CD4-positive, alpha-beta T cell treated with Interleukin-21 for 1 hour (primary cell): ENCODE data around the gene ANK3.

Experiments
- DNase-seq: peaks from one replicate; pipeline ENCODE4 v3.0.0-alpha.2; 2020

Gene ANK3

DNA sequence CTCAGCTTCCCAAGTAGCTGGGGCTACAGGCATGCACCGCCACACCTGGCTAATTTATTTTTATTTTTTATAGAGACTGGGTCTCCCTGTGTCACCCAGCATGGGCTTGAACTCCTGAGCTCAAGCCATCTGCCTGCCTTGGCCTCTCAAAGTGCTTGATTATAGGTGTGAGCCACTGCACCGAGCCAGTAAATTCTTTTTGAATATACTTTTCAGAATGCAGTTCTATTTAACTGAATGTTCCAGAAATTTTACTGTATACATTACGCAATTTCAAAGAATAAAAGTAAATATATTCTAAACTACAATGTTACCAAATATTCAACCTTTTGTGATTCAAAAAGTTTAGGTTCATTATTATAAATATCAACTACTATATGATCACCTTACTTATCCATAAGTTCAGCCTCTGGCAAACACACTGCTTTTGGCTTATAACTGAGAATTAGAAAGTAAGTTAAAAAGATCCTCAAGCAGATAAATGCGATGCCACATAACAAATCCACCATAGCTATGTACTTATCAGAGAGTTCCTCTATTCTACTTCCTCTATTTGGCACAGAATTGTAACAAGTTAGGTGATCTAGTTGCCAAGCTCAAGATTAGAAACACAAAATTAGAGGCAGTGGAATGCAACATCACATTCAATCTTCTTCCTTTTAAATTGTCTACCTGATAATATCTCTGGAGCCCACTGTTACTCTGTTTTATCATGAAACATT lies 118.2 kb downstream of the ANK3 start:
- no peak for DNase-seq

DNA sequence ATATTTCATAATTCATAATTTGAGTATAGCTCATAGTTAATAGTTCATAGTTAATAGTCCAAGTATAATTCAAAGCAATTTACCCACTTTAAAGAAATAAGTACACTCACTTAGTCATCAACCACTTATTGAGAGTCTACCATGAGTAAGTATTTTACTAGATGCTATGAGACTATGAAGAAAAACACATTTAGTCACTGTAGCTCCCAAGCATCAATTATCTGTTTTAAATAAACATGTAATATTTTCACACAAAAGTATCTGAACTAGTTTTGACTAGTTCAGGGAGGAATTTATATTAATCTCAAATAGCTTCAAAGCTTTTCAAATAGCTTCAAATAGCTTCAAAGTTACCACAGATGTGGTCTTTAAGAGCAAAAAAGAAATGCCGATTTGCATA lies 119.2 kb downstream of the ANK3 start:
- no peak for DNase-seq

DNA sequence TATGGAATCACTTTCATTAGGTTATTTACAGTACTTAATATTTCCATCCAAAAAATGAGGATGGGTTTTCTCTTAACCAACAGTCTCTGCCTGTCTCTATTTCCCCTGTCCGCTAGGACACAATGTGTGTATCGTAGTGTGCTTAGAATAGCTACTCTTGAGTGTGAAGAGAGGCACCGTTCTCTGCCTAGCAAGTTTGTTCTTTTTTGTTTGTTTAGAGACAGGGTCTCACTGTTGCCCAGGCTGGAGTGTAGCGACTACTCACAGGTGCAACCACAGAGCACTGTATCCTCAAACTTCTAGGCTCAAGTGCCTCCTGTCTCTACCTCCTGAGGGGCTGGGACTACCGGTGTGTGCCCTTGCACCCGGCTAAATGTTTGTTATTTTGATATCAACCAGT lies 121.9 kb downstream of the ANK3 start:
- DNase-seq, result no peak

DNA sequence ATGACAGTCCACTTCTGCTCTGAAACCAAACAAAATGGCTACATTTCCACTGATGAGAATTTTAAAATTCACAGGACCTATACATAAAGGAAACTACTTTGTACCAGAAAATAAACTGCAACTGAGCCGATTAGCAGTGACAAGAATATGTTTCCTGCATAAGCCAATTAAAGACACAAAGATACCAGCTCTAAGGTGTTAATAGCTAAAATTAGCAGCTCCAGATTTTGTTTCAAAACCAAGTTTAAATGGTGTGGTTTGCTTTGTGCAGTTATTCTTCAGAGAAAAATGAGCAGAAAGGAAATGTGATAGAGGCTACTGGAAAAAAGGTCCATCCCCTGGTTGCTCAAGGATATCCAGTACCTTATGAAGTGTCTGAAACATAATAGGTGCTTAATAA lies 123.2 kb downstream of the ANK3 start:
- no peak for DNase-seq

DNA sequence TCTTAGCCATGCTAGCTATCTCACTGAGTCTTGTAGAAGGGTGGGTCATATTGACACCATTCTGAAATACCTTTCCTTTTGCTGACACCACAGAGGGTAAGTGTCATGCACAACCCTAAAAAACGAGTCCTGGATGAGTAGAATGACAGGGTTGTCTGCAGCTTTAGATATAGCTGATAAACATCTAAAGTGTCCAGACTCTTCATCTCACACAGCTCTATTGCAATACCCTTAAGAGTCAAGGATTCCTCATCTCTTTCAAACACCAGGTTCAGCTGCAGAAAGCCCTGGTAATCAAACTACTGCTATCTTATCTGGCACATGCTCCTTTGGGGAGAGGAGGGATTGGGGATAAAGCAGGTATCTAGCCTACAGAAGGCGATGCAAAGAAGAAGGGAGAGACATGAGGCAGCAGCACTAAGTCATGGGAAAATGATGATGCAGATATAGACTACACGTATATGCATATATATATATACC lies 127.0 kb downstream of the ANK3 start:
- no peak for DNase-seq

DNA sequence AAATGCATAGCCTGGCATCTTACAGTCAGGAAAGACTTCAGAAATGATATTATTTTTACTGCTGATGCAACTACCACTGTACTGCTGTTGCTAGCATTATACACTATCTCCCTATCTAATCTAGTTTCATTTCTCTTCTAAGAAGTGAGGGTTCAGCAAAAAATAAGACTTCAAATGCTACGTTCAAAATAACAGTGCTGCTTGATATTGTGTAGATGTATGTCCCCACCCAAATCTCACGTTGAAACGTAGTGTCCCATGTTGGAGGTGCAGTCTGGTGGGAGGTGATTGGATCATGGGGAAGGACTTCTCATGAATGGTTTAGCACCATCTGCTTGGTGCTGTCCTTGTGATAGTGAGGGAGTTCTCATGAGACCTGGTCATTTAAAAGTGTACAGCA lies 129.4 kb downstream of the ANK3 start:
- no peak for DNase-seq

DNA sequence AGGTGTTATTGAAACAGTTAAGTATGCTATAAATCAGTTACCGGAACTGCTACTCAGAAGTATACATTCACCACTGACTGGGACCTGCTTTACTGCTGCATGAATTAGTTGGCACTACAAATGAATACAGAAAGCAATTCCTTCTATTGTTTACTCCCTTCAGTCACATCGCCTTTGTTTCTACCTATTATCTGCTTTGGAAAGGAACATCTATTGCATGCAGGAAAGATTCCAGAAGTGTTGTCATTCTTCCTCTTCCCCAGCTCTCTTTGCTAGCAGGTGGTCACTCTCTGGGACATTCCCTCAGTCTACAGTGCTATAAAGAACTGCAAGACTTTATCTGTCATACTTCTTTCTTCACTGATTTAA lies 131.3 kb downstream of the ANK3 start:
- DNase-seq, result no peak

DNA sequence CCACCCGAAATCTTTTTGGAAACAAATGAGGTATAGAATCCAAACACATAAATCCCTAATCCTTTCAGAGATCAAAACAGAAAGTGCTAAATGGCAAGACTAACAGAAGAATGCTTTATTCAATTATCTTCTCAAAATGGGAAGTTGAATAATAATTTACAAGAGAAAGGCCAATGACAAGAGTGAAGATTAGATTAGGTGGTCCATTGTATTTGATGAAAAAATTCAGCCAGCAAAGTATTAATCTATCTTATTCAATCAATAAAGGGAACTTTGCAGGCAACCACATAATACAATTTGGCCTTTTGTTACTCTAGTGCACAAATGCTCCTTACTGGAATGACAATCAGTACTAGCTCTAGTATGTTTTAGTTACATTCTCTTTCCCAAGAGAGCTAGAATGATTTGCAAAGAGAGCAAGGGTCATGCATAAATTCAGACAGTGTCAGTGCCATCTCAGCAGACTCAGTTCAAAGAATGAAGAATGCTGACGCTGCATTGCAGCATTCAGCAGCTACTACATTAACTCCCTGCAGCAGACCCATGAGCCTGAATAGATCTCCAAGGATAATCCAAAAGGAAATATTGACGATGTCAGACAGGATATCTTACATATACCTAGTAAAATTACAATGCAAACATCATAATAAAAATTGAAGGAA lies 131.8 kb downstream of the ANK3 start:
- no peak for DNase-seq

DNA sequence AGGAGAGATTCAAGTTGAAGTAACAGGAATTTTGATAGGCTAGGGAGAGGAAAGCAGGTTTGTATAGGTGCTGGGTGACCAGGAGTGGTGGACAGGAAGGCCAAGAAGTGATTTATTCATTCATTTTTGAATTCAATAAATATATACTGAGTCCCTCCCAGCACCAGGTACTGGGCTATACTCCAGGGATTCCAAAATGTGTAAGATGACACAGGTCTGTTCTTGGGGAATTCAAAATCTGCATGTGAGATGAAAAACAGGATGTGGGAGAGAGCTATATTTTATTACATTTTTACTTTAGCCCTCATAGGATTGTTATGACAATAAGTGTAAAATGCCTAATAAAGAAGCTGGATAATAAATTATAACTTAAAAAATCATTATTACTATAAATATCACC lies 134.9 kb downstream of the ANK3 start:
- DNase-seq, result no peak

DNA sequence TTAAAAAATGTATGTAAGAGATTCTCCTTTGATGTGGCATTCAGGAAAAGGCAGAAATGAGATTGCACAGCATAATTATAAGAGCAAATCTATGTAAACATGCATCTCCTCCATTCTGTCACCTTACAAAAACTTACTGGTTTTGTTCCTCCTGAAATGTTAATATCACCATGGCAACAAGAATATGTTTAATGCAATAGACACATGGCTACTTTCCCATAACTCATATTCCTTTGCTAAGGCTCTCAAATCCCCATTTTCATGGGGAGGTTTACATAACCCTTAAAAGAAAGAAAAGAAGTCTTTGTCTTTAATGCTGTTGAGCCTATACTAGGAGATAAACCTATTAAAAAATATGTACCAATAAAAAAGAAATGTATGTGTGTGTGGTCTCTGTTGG lies 136.2 kb downstream of the ANK3 start:
- no peak for DNase-seq

DNA sequence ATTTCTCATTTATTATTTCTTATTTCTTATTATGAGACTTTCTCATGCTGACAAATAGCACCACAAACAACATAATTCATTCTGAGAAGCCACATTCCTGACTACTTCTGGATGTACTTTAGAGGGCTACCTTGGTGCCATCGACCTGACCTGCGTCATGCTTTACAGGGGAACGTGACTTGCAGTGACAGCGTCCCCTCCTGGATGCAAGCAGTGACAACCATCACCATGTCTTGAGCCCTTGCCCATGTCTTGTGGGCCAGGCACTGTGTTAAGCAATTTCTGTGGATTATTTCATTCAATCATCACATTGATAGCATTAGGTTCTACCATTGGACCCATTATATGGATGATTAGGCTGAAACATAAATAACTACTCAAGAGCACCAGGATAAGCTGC lies 137.0 kb downstream of the ANK3 start:
- DNase-seq, result no peak

DNA sequence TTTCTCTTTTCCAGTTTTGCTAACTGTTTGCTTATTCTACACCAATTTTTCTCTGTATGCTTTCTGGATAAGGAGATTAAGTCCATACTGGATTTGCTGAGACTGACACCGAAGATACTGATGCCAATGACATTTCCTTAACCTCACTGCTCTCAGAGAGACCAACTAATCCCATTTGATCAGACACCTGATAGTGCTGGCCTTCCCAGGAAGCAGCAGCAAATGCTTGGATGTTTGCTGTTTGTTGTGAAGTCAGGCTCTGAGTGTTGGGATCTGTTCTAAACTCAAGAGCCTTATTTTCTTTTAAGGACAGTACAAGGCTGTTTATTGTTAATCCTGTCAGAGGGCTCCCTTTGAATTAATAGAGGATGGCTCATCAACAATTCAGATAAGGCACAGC lies 143.3 kb downstream of the ANK3 start:
- no peak for DNase-seq

DNA sequence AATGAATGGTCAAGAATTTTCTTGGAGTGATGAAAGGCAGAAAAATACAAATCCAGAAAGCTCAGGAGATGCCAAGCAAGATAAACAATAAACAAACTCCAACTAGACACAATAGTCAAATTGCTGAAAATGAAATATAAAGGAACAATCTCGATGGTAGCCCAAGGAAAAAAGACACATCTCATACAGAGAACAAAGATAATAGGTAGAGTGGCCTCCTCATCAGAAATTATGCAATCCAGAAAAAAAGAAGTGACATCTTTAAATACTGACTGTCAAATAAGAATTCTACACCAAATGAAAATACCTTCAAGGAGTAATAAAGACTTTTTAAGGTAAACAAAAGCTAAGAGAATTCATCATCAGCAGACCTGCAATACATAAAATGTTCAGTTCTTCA lies 150.4 kb downstream of the ANK3 start:
- DNase-seq, result no peak

DNA sequence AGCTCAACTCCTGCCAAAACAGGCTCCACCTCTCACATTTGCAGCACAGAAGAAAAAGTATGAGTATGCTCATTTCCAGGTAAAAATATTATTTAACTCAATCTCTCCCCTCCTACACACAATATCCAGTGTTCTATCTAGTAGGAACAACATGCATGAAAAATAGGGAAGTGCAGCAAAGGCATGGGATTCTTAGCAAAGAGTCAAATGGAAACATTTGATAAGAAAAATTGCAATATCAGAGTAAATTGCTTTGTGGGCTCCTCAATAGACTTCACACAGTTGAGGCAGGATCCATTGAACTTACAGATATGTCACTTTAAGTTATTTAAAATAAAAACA lies 150.9 kb downstream of the ANK3 start:
- no peak for DNase-seq

DNA sequence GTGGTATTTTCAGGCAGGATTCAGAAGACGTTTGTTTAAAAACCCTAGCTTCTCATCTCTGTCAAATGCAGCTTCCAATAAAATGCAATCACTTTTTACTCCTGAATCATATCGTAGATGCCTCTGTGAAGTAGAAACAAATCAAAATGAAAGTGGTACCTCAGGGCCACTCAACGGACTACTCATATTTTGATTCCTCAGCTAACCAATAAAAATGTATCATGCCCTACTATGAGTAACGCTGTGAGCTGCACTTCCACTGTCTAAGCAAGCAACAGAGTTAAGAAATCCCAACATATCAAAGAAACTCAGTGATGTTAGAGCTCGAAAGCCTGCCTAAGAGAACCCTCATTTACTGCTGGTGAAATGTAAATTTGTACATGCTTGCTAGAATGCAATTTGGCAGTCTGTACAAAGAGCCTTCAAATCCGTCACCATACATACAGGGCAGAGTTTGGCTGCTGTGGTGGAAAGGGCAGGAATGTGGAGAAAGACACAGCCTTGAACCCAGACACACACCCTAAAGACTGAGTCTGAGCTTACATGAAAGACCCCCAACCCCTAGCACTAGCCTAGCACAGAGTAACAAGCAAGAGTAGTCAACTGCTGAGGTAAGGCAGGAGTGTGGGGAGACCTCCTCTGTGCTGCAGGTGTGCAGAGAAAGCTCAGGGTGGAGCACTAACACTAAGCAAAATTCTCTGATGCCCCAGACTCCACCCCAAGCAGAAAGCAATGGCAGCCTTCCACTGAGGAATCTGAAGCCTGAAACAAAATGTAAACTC lies 151.5 kb downstream of the ANK3 start:
- DNase-seq, result no peak

DNA sequence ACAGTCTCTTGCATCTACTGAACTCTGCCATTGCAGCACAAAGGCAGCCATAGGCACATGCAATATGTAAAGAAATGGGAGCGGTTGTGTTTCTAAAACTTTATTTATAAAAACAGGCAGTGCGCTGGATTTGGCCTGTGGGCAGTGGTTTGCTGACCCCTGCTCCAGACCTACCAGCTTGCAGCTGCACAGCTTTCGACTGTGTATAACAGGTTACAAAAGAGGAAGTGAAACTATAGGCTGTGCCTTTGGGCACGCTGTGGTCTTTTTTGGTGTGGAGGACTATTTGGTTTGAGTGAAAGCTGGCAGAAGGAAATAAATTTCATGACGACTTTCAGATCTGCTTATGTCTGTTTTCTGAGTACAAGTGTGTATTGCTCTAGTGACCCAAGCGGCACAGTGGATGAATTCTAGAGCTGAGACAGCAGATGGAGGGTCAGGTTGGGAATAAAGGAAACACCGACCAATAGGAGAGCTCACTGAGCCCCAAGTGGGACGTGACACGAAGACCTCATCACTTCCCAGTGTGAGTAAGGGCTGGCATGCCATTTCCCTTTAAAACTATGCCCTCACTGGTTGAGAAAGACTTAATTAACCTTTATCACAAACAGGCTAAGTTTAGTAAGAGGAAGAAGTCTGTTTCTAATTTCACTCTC lies 152.7 kb downstream of the ANK3 start:
- peak; percentile 26 for DNase-seq

DNA sequence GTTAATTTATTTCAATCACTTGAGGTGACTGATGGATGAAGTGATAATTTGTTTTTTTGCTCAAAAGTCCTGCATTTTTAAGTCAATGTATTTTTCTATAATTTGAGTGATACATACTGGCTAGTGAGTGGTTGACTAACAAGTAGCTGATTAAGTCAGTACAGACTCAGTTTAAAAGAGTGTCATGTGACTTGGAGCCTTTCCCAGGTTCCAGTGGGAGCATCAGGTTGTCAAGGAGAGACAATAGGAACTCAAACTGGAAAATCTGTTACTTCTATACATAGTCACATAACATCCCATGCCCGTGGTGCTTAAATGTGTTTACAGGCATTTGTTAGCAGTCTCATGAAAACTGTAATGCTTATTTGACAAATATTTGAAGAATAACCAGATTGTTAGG lies 154.7 kb downstream of the ANK3 start:
- DNase-seq, result no peak

DNA sequence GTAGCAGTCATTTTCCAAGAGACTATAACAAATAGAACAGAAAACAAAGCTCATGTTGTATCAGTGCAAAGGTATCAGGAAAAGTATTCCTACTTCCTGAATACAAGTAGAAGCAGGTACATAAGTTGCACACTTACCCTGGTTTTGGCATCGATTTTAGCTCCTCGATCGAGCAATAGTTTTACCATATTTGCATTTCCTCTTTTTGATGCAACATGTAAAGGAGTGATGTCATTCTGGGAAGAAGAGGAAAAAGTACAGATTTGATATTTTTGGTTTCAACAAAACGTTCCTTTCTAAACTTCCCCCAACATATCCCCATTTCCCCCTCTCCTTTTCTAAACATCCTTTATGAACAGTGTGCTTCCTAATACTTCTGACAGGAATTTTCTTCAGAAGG lies 155.1 kb downstream of the ANK3 start:
- DNase-seq, result no peak

DNA sequence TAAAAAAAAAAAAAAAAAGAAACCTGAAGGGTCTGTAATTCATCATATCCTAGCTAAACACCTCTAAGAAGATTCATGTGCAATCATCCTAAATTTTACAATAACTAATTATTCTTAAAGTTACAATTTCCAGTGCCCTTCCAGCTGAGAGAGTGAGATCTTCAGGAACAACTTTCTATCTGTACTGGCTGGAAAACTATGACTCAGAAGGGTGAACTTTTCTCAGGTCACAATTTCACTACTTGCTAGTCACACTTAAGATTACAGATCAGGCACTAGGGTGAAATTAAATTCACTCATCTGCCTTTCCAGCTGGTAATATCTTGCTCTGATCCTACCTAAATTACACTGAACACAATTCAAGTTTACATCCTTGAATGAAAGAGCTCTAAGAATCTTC lies 158.8 kb downstream of the ANK3 start:
- DNase-seq, result no peak

DNA sequence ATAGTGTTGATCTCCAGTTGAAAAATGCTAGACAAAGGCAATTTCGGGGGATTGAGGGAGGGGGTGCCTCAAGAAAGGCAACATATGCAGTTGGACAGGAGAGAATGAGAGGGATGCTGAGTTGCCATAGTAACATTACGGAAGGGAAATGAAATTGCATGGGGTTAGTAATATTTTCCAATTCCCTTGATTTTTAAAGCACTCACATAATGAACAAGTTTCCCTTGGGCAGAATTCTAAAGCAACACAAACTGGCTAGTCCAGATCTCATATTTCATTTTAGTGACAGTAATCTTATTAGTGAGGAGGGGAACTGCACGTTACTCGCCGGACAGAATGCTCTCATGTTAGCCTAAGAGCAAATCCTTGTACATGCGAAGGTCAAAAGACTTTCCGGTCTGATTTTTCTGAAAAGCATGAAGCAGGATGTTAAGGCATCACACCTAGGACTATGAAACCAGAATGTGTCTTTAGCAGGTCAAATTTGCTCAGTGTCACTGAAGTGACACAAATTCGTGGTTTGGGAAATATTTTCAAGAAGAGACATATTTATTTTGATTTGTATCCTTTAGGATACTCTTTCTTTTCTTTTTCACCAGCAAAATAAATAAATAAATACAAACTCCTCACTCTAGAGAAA lies 165.5 kb downstream of the ANK3 start:
- no peak for DNase-seq

DNA sequence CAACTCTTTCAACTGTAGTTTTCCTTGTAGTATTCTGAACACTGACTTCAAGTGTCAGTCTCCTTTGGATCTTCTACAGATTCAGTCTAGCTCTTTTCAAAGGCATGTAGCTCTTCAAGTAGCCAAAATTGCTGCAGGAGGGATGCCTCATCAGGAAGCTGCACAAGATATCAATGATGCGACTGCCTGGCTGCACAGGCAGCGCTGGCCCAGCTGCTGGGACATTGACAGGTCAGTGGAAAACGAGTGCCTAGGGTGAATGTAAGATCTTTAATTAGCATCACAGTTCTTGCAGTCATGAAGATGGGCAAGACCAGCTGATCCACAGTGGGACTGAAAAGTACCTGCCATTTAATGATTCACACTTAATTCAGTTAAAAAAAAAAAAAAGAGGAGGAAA lies 167.6 kb downstream of the ANK3 start:
- no peak for DNase-seq

DNA sequence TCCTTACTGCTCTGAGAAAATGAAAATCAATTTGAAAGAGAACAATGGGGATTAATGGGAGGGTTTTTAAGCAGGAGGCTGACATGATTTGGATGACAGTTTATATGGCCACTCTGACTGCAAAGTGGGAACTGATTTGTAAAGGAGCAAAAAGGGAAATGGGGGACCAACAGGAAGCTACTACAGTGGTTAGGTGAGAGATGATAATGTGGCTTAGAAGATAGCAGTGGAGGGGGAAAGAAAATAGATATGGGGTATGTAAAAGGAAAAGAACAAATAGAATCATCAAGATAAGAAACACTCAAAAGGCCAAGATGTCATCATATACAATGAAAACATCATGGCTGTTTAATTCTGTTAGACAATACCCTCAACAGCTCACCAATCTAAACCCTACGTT lies 177.5 kb downstream of the ANK3 start:
- DNase-seq, result no peak

DNA sequence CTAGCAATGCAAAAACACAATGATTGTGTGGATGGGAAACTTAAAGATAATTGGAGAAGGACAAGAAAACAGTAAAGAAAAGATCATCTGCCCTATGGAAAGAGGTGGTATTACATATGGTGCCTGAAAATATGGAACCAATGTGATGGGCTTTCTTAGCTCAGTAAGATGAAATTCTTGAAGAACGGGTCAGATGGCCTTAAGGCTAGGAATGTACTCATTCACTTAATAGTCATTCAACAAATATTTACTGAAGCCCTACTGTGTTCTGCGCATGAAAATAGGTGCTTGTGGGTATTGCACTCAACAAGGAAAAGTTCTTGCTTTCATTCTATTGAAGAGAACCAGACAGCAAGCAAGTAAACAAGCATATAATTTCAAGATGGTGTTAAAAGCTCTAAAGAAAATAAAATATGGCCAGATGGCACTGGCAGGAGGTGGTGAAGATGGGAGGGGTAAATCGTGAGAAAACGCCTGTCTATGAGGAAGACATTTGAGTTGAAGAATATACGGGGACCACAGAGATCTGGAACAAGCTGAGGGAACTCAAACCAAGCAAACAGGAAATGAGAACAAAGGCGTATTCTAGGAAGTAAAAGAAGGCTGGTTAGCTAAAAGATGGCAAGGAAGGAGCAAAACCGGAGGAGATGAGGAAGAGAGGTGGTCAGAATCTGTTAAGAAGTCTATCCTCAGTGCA lies 179.7 kb downstream of the ANK3 start:
- no peak for DNase-seq
